CD4-positive, alpha-beta T cell treated with Interleukin-21 for 1 hour (primary cell): Measurements from ENCODE around the gene SMTNL2.
"Not testable (repeated sequence)": the region's sequence is repeated elsewhere in the genome, so short reads cannot be mapped to it uniquely, and the experiment has no call there.

Experiments
- DNase-seq: peaks from one replicate; pipeline ENCODE4 v3.0.0-alpha.2; 2020

The SMTNL2 gene

GRCh38 chr17:4605826-4606225, 21.5 kb downstream of the SMTNL2 start:
- no peak for DNase-seq

- DNase-seq = no peak
Measured at GRCh38 chr17:4607261-4607741, 23.0 kb downstream of the SMTNL2 start.

DNA sequence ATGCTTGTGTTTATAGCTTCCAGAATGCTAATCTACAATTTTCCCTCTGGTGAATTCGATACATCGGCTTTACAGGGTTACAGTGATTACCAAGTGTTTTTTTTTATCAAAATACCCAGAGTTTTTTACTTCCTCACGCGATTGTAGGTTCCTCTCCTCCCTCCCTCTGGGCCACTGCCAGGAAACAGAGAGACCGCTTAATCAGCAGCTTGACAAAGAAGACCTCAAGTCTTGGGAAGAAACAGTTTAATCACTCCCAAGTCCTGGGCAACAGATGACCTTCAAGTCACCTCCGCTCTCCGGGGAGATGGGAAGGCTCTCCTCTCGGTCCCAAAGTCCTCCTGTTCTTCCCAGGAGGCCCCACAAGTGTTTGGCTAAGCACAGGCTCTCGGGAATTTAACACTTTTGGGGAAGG, 23.5 kb downstream of the SMTNL2 start:
- no peak for DNase-seq

- no peak for DNase-seq
Measured at GRCh38 chr17:4609761-4610160, 25.4 kb downstream of the SMTNL2 start.

DNA sequence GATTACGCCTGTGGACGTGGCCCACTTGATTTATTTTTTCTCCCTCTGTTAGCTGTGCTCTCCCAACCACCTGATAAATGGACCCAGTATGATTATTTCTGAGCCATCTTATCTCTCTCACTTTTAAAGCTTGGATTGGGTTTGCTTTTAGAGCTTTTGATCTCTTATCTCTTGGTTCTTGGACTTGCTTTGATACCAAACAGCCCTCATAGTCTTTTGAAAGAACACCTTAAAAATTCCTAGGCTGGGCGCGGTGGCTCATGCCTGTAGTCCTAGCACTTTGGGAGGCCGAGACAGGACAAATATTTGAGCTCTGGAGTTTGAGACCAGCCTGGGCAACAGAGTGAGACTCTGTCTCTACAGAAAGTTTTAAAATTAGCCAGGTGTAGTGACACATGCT, 25.8 kb downstream of the SMTNL2 start:
- no peak for DNase-seq

- DNase-seq = no peak
Measured at GRCh38 chr17:4610656-4611055, 26.3 kb downstream of the SMTNL2 start.

- DNase-seq = no peak
Measured at GRCh38 chr17:4616476-4616875, 32.1 kb downstream of the SMTNL2 start.

- DNase-seq = no peak
Measured at GRCh38 chr17:4617090-4617489, 32.8 kb downstream of the SMTNL2 start.

DNA sequence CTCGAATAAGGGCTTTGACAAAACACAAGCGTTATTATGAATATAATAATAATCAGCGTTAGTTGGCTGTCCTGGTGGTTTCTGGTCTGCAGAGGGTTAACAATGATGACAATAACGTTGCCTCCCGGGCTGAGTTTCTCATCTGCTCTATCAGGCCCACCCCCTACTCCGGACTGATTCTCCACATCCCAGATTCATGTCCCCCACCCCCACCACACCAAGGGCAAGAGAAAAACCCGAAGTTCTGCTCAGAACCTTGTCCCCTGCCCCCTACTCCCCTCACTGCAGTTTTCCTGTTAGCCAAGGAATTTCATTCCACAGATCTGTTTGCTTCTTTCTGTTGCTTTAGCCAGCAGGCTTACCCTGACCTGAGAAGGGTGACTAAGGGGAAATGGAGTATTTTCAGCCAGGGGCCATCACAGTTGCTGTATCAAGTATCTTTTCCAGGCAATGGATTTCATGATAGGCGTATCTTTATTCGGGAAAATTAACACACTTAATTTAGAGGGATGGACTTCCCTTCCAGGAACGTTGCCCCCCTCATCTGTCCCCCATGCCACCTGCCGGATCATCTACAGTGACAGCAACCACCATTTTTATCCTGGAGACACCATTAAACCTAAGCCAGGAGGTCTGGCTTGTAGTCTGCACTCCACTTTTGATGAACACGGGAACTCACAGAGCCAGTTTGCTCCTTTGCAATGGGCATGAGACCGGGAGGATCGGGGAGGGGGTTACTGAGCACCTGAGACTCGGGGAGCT, 33.4 kb downstream of the SMTNL2 start:
- no peak for DNase-seq

DNA sequence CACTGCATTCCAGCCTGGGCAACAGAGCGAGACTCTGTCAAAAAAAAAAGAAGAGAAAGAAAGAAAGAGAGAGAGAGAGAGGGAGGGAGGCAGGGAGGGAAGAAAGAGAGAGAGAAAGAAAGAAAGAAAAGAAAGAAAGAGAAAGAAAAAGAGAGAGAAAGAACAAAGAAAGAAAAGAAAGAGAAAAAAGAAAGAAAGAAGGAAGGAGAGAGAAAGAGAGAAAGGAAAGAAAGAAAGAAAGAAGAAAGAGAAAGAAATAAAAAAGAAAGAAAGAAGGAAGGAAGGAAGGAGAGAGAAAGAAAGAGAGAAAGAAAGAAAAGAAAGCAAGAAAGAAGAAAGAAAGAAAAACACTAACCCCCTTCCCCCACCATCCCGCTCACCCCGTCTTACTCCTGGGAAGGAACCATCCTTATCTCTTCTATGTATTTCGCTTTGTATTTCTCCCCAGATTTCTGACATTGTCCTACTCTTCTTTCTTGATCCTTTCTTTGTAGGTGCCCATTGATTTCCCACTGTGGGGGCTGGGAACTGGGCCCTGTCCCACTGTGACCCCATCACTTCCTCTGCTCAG, 36.3 kb downstream of the SMTNL2 start:
- no peak for DNase-seq

GRCh38 chr17:4622375-4622774, 38.0 kb downstream of the SMTNL2 start:
- no peak for DNase-seq

- no peak for DNase-seq
Measured at GRCh38 chr17:4623249-4623648, 38.9 kb downstream of the SMTNL2 start.

DNA sequence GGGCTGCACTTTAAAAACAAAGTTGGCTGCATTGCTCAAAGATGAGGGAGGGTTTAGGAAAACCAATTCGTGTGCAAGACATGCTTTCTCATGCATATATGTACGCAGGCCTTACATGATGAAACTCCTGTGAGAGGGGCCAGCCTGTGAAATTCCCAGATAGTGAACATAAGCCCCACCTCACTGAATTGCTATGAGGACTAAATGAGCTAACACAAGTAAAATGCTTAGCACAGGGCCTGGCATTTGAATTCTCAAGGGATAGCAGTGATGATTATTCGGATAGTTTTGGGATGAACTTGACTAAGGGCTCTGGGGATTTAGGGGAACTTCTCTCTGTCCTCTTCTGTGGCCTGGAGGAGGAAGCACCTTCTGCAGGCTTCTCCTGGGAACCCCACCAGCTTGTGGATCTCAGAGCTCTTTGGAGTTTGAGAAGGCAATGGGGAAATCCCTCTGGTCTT, 40.2 kb downstream of the SMTNL2 start:
- DNase-seq = not testable (repeated sequence)

DNA sequence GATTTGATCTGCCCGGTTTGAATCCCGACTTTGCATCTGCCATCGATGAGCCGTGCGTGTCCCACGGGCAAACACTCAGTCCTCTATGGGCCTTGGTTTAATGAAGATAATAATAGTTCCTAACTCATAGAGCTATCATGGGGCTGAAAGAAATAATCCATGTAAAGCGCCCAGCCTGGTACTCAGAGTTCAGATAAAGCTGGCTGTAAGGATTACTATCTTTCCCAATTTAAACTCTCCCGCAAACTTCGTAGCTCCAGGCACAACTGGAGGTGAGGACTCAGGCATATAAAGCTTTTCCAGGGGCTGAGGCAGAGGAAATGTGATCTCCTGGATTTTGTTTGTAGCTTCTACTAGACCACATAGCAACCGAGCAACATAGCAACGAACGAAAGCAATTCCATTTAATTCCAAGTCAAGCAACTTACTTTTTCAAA, 40.9 kb downstream of the SMTNL2 start:
- no peak for DNase-seq

GRCh38 chr17:4626734-4627256, 42.5 kb downstream of the SMTNL2 start:
- DNase-seq = no peak

DNA sequence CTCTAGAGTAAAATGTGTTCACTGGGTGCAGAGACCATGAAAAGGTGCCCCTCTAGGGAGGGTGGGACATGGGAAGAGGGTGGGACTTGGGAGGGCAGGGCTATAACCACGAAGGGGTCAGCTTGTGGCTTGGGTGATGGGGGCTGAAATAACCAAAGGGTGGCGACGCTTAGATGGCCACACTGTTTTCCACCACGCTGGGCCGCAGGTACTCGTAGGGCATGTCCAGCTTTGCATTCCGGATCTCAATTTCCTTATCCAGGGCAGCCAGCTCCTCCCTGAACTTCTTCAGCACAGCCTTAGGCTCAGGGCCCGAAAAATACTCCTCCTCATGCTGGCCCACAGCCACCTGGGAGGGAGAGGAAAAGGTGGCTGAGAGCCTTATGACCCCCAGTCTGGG, 47.1 kb downstream of the SMTNL2 start:
- no peak for DNase-seq

DNA sequence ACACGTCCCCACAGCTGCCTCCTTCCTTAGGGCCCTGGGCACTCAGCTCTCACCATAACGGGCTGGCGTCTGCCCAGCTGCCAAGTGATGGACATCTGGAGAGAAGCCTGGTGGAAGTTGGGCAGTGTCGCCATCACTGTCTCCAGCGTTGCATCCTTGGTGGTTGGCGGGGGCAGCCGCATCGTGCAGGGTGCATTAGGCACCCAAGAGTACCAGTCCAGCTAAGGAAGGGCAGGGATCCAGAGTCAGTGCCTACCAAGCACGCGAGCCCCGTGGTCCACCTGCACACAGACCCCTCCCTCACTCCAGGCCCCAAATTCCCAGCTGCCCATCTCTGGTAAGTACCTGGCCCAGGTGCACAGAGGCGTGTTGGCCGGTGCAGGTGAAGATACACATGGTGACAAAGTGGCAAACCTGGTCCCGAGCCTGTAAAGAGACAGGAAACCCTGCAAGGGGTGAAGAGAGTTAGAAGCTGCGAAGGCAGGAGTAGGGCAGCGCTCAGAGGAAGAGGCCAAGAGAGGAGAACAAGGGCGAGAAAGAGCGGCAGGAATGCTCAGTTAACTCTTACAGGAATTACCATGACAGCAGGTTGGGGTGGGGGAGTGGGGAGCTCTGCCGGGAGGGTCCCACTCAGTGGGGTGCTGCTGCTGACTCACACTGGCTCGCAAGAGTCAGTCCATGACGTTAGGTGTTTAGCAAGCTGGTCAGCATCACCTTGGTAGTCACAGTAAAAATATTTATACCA, 47.7 kb downstream of the SMTNL2 start:
- no peak for DNase-seq

DNA sequence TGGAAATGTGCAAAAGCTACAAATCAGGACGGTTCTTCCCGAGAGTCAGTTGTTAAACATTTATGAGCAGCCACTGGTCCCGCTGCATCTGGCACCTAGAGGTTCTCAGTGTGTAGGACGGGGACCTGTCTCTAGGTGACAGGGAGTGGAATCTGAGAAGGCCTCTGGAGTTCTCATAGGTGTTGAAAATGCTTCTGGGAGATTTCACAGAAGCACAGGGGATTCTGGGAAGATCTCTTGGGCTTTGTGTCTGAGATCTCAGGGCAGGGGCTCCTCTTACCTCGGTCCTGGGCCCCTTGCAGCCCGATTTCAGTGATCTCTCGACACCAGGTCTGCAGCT, 48.2 kb downstream of the SMTNL2 start:
- no peak for DNase-seq

DNA sequence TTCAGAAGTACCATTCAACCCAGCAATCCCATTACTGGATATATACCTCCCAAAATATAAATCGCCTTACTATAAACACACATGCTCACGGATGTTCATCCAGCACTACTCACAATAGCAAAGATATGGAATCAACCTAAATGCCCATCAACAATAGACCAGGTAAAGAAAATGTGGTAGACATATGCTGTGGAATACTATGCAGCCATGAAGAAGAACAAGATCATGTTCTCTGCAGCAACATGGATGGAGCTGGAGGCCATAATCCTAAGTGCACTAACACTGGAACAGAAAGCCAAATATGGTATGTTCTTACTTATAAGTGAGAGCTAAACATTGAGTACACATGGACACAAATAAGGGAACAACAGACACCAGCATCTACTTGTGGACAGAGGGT, 49.3 kb downstream of the SMTNL2 start:
- no peak for DNase-seq

GRCh38 chr17:4634976-4635375, 50.6 kb downstream of the SMTNL2 start:
- DNase-seq = no peak

- DNase-seq = no peak
Measured at GRCh38 chr17:4635823-4636375, 51.6 kb downstream of the SMTNL2 start.

GRCh38 chr17:4636474-4637100, 52.3 kb downstream of the SMTNL2 start:
- no peak for DNase-seq

DNA sequence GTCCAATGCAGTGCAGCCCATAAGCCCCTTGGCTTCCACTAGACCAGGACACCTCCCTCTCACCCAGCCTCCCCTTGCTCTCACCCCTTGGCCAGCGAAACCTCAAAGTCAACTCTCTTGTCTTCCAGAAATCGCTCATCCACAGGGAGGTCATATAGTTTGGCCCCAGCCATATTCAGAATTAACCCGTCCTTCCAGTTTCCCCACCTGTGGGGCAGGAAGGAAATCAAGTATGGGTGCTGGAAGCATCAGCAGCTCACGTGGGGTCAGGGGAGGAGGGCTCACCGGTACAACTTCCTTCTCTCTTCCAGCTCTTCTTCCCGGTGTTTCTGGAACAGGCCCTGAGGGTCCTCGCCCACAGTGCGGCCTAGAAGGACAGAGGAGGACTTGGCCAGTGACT, 54.4 kb downstream of the SMTNL2 start:
- not testable (repeated sequence) for DNase-seq
